ENCODE results near the gene MIER3. TPM values are rescaled to one million over a fixed set of nuclear protein-coding genes. Genes with fewer than 3 reads are reported as not detected.

The MIER3 gene
- total and polyA plus RNA-seq, 2 of the 13 experiments (the other 11 are each of a cell fraction or from before 2014, with no cell fraction given), result 14.6 to 38.8 TPM

DNA sequence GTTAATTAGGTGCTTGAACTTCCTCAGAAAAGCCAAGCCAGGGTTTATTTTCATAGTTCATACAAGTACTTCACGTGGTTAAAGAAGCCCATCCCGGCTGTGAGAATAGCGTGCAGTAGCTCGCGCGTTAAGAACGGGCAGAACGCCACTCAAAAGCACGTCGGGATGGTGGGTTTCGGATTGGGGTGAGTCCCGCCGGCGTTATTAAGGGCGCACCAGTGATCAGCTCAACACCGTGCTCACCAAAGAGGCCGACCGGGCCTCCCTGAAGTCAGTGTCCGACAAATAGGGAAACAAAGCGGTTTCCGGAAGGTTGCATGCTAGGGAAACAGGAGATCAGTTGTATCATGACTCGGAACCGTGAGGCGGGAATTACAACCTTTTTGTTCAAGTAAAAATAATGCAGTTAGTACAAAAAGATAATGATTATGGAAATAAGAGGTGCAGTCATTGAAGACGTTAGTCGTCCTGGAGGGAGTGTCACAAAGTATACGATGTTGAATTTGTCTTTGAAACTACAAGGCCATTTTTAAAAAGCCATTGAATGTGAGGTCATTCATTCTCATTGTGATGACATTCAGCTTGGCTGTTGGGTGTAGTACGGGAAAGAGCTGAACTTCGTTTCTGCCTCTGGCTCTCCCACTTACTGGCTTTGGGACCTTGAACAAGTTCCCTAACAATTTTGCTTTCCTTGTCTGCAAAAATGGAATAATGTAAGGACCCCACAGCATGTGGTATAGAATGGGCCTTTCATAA, 41.5 kb downstream of the MIER3 start (continued):
- TF ChIP-seq ZNF800 (CRISPR knock-in tag; IDR thresholded peaks at IDR 0.05), result 0 out of 2 replicates have a peak, but pooled peaks have one; percentile 20
- no peak for TF ChIP-seq ZNF382 (CRISPR knock-in tag; IDR thresholded peaks at IDR 0.05; ENCODE audit: borderline replicate concordance)
- no peak for TF ChIP-seq EZH2 (conservative IDR thresholded peaks at IDR 0.05; ENCODE audit: low read depth, low read length)
- TF ChIP-seq ZFP82 (CRISPR knock-in tag; IDR thresholded peaks at IDR 0.05; ENCODE audit: borderline replicate concordance), result no peak
- TF ChIP-seq ZNF615 (CRISPR knock-in tag; IDR thresholded peaks at IDR 0.05; ENCODE audit: borderline replicate concordance), result no peak
- TF ChIP-seq HMG20A (CRISPR knock-in tag; IDR thresholded peaks at IDR 0.05; ENCODE audit: borderline replicate concordance), result no peak
- no peak for TF ChIP-seq MED13 (CRISPR knock-in tag; IDR thresholded peaks at IDR 0.05)
- TF ChIP-seq ZNF513 (CRISPR knock-in tag; conservative IDR thresholded peaks at IDR 0.05), result no peak
- TF ChIP-seq MNT (IDR thresholded peaks at IDR 0.05), result no peak
- TF ChIP-seq HDAC1 (CRISPR knock-in tag; IDR thresholded peaks at IDR 0.05), result peak; percentile 27; the same call in 1 of the 2 replicates
- no peak for TF ChIP-seq AKAP8 (CRISPR knock-in tag; IDR thresholded peaks at IDR 0.05)
- TF ChIP-seq EP300 (IDR thresholded peaks at IDR 0.05; ENCODE audit: low read depth in 2 of 2, low read length in 2 of 2), result 0 out of 4 replicates have a peak, but pooled peaks of 1 of the 2 experiments have one; percentile 4
- TF ChIP-seq EP300 (CRISPR knock-in tag; IDR thresholded peaks at IDR 0.05; ENCODE audit: borderline replicate concordance), result no peak
- TF ChIP-seq, protein P1, sequence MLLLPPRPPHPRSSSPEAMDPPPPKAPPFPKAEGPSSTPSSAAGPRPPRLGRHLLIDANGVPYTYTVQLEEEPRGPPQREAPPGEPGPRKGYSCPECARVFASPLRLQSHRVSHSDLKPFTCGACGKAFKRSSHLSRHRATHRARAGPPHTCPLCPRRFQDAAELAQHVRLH (CRISPR knock-in tag; IDR thresholded peaks at IDR 0.05; ENCODE audit: borderline replicate concordance, low read depth), result no peak
- no peak for TF ChIP-seq MBD4 (IDR thresholded peaks at IDR 0.05; ENCODE audit: borderline replicate concordance, low read length)
- TF ChIP-seq SMC3 (IDR thresholded peaks at IDR 0.05; ENCODE audit: low read length), result no peak
- TF ChIP-seq TIGD3 (CRISPR knock-in tag; IDR thresholded peaks at IDR 0.05; ENCODE audit: borderline replicate concordance), result 0 out of 2 replicates have a peak, but pooled peaks have one; percentile 26
- no peak for TF ChIP-seq RCOR2 (CRISPR knock-in tag; IDR thresholded peaks at IDR 0.05)
- TF ChIP-seq, protein P2, sequence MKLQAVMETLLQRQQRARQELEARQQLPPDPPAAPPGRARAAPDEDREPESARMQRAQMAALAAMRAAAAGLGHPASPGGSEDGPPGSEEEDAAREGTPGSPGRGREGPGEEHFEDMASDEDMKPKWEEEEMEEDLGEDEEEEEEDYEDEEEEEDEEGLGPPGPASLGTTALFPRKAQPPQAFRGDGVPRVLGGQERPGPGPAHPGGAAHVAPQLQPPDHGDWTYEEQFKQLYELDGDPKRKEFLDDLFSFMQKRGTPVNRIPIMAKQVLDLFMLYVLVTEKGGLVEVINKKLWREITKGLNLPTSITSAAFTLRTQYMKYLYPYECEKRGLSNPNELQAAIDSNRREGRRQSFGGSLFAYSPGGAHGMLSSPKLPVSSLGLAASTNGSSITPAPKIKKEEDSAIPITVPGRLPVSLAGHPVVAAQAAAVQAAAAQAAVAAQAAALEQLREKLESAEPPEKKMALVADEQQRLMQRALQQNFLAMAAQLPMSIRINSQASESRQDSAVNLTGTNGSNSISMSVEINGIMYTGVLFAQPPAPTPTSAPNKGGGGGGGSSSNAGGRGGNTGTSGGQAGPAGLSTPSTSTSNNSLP (IDR thresholded peaks at IDR 0.05; ENCODE audit: low read depth, low read length), result no peak
